IPS-11a (cell line): ENCODE results near the gene TMEM138.
"Not testable (repeated sequence)": the region's sequence is repeated elsewhere in the genome, so short reads cannot be mapped to it uniquely, and the experiment has no call there.

Experiments
- H3K4me3 ChIP-seq: one replicate; pipeline ENCODE4 v1.5.1; 2013; ENCODE audit warnings: low read depth, low read length, control low read depth

TMEM138 gene

GRCh38 chr11:61362542-61362875 lies 335 bp downstream of the TMEM138 start:
- H3K4me3 ChIP-seq = peak overlapping the region; percentile 99

- H3K4me3 ChIP-seq = no peak overlapping the region
These were observed 2.0 kb downstream of the TMEM138 start for GRCh38 chr11:61364012-61364675.

- H3K4me3 ChIP-seq = no peak overlapping the region
These were observed 5.2 kb downstream of the TMEM138 start for GRCh38 chr11:61367406-61367805.

GRCh38 chr11:61368646-61369045 lies 6.5 kb downstream of the TMEM138 start:
- H3K4me3 ChIP-seq = no peak overlapping the region

- no peak overlapping the region for H3K4me3 ChIP-seq
These were observed 7.5 kb downstream of the TMEM138 start for GRCh38 chr11:61369372-61370348.

- no peak overlapping the region for H3K4me3 ChIP-seq
These were observed 8.3 kb downstream of the TMEM138 start for GRCh38 chr11:61370349-61371005.

- H3K4me3 ChIP-seq = no peak overlapping the region
These were observed 10.7 kb downstream of the TMEM138 start for GRCh38 chr11:61372659-61373420.

GRCh38 chr11:61375761-61376108 lies 13.6 kb downstream of the TMEM138 start:
- H3K4me3 ChIP-seq = no peak overlapping the region

GRCh38 chr11:61377461-61378160 lies 15.4 kb downstream of the TMEM138 start:
- no peak overlapping the region for H3K4me3 ChIP-seq

- no peak overlapping the region for H3K4me3 ChIP-seq
These were observed 16.6 kb downstream of the TMEM138 start for GRCh38 chr11:61378713-61379313.

- H3K4me3 ChIP-seq = no peak overlapping the region
These were observed 18.7 kb downstream of the TMEM138 start for GRCh38 chr11:61380884-61381283.

- H3K4me3 ChIP-seq = not testable (repeated sequence)
These were observed 21.7 kb downstream of the TMEM138 start for GRCh38 chr11:61383859-61384258.

GRCh38 chr11:61384271-61385242 lies 22.4 kb downstream of the TMEM138 start:
- no peak overlapping the region for H3K4me3 ChIP-seq

GRCh38 chr11:61390161-61390560 lies 28.0 kb downstream of the TMEM138 start:
- no peak overlapping the region for H3K4me3 ChIP-seq

GRCh38 chr11:61392981-61393595 lies 30.9 kb downstream of the TMEM138 start:
- H3K4me3 ChIP-seq = peak overlapping the region; percentile 72

GRCh38 chr11:61401173-61401572 lies 39.0 kb downstream of the TMEM138 start:
- no peak overlapping the region for H3K4me3 ChIP-seq

- H3K4me3 ChIP-seq = no peak overlapping the region
These were observed 39.4 kb downstream of the TMEM138 start for GRCh38 chr11:61401573-61401972.

- no peak overlapping the region for H3K4me3 ChIP-seq
These were observed 41.5 kb downstream of the TMEM138 start for GRCh38 chr11:61403658-61404057.
